ENCODE measurements around the gene OR2B2. TPM values are rescaled to one million over a fixed set of nuclear protein-coding genes. Genes with fewer than 3 reads are reported as not detected.
"Not testable (repeated sequence)": the region's sequence is repeated elsewhere in the genome, so short reads cannot be mapped to it uniquely, and the experiment has no call there.

Gene OR2B2
- not detected for total RNA-seq

DNA sequence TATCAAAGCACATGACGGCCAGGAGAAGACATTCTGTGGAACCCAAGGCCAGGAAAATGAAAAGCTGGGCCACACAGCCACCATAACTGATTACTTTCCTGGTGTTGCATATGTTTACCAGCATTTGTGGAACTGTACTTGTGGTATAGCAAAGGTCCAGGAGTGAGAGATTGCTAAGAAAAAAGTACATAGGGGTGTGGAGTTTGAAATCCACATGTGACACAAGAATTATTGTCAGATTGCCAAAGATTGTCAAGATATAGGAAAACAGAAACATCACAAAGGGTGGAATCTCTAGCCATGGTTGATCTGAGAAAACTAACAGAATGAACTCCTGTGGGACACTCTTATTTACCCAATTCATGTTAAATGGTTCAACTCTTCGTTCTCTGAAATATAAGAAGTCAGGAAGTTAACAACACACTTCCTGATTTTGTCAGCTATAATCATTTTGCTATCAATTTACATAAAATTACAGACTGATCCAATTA, at the start of gene OR2B2:
Gene OR2B2, minus strand, starts transcription at position 441 of the 491 bp plus-strand sequence. Its CDS starts 77 bp downstream, at position 364.
- Mint-ChIP-seq H3K4me3 (no peak within 1 kb of the TSS), H3K27ac (no peak within 1 kb of the TSS), H3K9me3 (no peaks in the 10 kb centered on the region), H3K36me3 (ENCODE audit: low read depth) (no peaks in the 10 kb centered on the region), H3K4me1 (no peaks in the 10 kb centered on the region), H3K27me3 (peaks cover 32% of the 10 kb centered on the region)
- CTCF ChIA-PET, result interaction anchor here (0.7 kb wide), 1 partner anchor 1987 kb away, joined by 3 read pairs; no protein-coding TSS in a partner anchor
- POLR2A ChIA-PET, result interaction anchor here (0.6 kb wide), 1 partner anchor 778 kb away, joined by 3 read pairs; no protein-coding TSS in a partner anchor
- DNase-seq, result no peak

- H3K4me1 Mint-ChIP-seq, result no peaks in the 10 kb centered on the region
- peaks cover 30% of the 10 kb centered on the region for H3K27me3 Mint-ChIP-seq
- H3K36me3 Mint-ChIP-seq (ENCODE audit: low read depth), result no peaks in the 10 kb centered on the region
- no peak for DNase-seq
- ChIA-PET POLR2A (no interaction called here), CTCF (no interaction called here)
- H3K4me3 Mint-ChIP-seq, result no peak overlapping the region
- H3K27ac Mint-ChIP-seq, result no peak overlapping the region
- H3K9me3 Mint-ChIP-seq, result no peaks in the 10 kb centered on the region
Observed at GRCh38 chr6:27957516-27957915, 45.3 kb upstream of the OR2B2 start.

- no peaks in the 10 kb centered on the region for H3K36me3 Mint-ChIP-seq (ENCODE audit: low read depth)
Observed at GRCh38 chr6:27956941-27957340, 44.7 kb upstream of the OR2B2 start, which contains the start of gene OR2B6. TSS of gene OR2B6 (plus strand) at chr6:27957241. CDS start at chr6:27957241, 0 bp downstream.

GRCh38 chr6:27951040-27951439, 38.8 kb upstream of the OR2B2 start:
- no peaks in the 10 kb centered on the region for H3K9me3 Mint-ChIP-seq
- no peaks in the 10 kb centered on the region for H3K36me3 Mint-ChIP-seq (ENCODE audit: low read depth)
- CTCF ChIA-PET, result no interaction called here
- no peak for DNase-seq
- H3K27me3 Mint-ChIP-seq, result peaks cover 30% of the 10 kb centered on the region
- POLR2A ChIA-PET, result no interaction called here
- H3K27ac Mint-ChIP-seq, result no peak overlapping the region
- H3K4me3 Mint-ChIP-seq, result no peak overlapping the region
- H3K4me1 Mint-ChIP-seq, result no peaks in the 10 kb centered on the region

More at GRCh38 chr6:27956941-27957340, 44.7 kb upstream of the OR2B2 start, which contains the start of gene OR2B6:
- Mint-ChIP-seq H3K4me1 (no peaks in the 10 kb centered on the region), H3K4me3 (no peak within 1 kb of the TSS), H3K27me3 (peaks cover 34% of the 10 kb centered on the region), H3K9me3 (no peaks in the 10 kb centered on the region), H3K27ac (no peak within 1 kb of the TSS)
- no peak for DNase-seq
- ChIA-PET CTCF (no interaction called here), POLR2A (no interaction called here)

- ChIA-PET CTCF (no interaction called here), POLR2A (no interaction called here)
- Mint-ChIP-seq H3K9me3 (no peaks in the 10 kb centered on the region), H3K27ac (no peak overlapping the region), H3K36me3 (ENCODE audit: low read depth) (no peaks in the 10 kb centered on the region), H3K27me3 (peaks cover 18% of the 10 kb centered on the region), H3K4me3 (no peak overlapping the region), H3K4me1 (no peaks in the 10 kb centered on the region)
- DNase-seq, result no peak
Observed at GRCh38 chr6:27948237-27948636, 36.0 kb upstream of the OR2B2 start.

- H3K27me3 Mint-ChIP-seq, result peaks cover 14% of the 10 kb centered on the region
Observed at GRCh38 chr6:27943072-27943471, 30.9 kb upstream of the OR2B2 start.

GRCh38 chr6:27940766-27941165, 28.6 kb upstream of the OR2B2 start:
- H3K27ac Mint-ChIP-seq, result no peak overlapping the region

More at GRCh38 chr6:27943072-27943471, 30.9 kb upstream of the OR2B2 start:
- POLR2A ChIA-PET; H3K9me3 Mint-ChIP-seq; H3K27ac Mint-ChIP-seq; H3K36me3 Mint-ChIP-seq (ENCODE audit: low read depth); H3K4me3 Mint-ChIP-seq; DNase-seq; CTCF ChIA-PET; H3K4me1 Mint-ChIP-seq: not testable (repeated sequence)

GRCh38 chr6:27931209-27931608, 19.0 kb upstream of the OR2B2 start:
- DNase-seq, result no peak
- H3K27ac Mint-ChIP-seq, result no peak overlapping the region
- ChIA-PET CTCF (no interaction called here), POLR2A (no interaction called here)
- no peaks in the 10 kb centered on the region for H3K4me1 Mint-ChIP-seq
- H3K27me3 Mint-ChIP-seq, result peaks cover 18% of the 10 kb centered on the region
- H3K9me3 Mint-ChIP-seq, result no peaks in the 10 kb centered on the region
- no peaks in the 10 kb centered on the region for H3K36me3 Mint-ChIP-seq (ENCODE audit: low read depth)
- H3K4me3 Mint-ChIP-seq, result no peak overlapping the region

More at GRCh38 chr6:27940766-27941165, 28.6 kb upstream of the OR2B2 start:
- H3K9me3 Mint-ChIP-seq, result no peaks in the 10 kb centered on the region
- CTCF ChIA-PET, result no interaction called here
- peaks cover 14% of the 10 kb centered on the region for H3K27me3 Mint-ChIP-seq
- POLR2A ChIA-PET, result no interaction called here
- no peak overlapping the region for H3K4me3 Mint-ChIP-seq
- DNase-seq, result no peak
- no peaks in the 10 kb centered on the region for H3K36me3 Mint-ChIP-seq (ENCODE audit: low read depth)
- no peaks in the 10 kb centered on the region for H3K4me1 Mint-ChIP-seq

GRCh38 chr6:27929930-27930329, 17.7 kb upstream of the OR2B2 start:
- CTCF ChIA-PET; POLR2A ChIA-PET; DNase-seq; H3K9me3 Mint-ChIP-seq; H3K27ac Mint-ChIP-seq; H3K36me3 Mint-ChIP-seq (ENCODE audit: low read depth); H3K4me1 Mint-ChIP-seq; H3K4me3 Mint-ChIP-seq: not testable (repeated sequence)
- H3K27me3 Mint-ChIP-seq, result peaks cover 20% of the 10 kb centered on the region

GRCh38 chr6:27928041-27928440, 15.8 kb upstream of the OR2B2 start:
- DNase-seq; POLR2A ChIA-PET; CTCF ChIA-PET; H3K4me1 Mint-ChIP-seq; H3K27ac Mint-ChIP-seq; H3K9me3 Mint-ChIP-seq; H3K36me3 Mint-ChIP-seq (ENCODE audit: low read depth); H3K4me3 Mint-ChIP-seq: not testable (repeated sequence)
- H3K27me3 Mint-ChIP-seq, result peaks cover 23% of the 10 kb centered on the region

DNA sequence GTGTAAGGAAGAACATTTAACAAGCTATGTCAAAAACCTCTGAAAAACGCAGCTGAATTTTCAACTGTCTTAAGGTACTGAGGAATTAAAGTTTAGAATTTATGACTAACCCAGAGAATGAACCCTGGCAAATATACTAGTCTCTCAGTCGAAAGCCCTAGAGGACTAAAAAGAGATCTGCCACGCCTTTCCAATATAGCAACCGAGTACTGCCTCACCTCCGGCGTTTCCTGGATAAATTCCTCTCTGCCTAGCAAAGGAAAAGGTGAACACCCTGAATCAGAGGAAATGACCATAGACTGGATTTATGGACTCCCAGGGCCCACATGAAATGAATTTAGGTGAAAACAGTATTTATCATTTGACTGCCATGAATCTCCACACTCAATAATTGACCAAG, 12.0 kb upstream of the OR2B2 start:
- Mint-ChIP-seq H3K36me3 (ENCODE audit: low read depth) (no peaks in the 10 kb centered on the region), H3K4me3 (no peak overlapping the region), H3K4me1 (no peaks in the 10 kb centered on the region), H3K9me3 (no peaks in the 10 kb centered on the region), H3K27me3 (peaks cover 20% of the 10 kb centered on the region), H3K27ac (no peak overlapping the region)
- CTCF ChIA-PET, result interaction anchor here (0.6 kb wide), 1 partner anchor 933 kb away, joined by 3 read pairs; no protein-coding TSS in a partner anchor
- POLR2A ChIA-PET, result interaction anchor here (1.1 to 1.2 kb wide), 2 partner anchors 31 to 459 kb away, joined by 3 read pairs; a partner anchor contains a TSS
- no peak for DNase-seq

GRCh38 chr6:27922949-27923348, 10.8 kb upstream of the OR2B2 start:
- no peak for DNase-seq
- peaks cover 20% of the 10 kb centered on the region for H3K27me3 Mint-ChIP-seq
- ChIA-PET CTCF (no interaction called here), POLR2A (interaction anchor here (1.2 kb wide), 1 partner anchor 460 kb away, joined by 3 read pairs; no protein-coding TSS in a partner anchor)
- H3K27ac Mint-ChIP-seq, result no peak overlapping the region
- H3K36me3 Mint-ChIP-seq (ENCODE audit: low read depth), result no peaks in the 10 kb centered on the region
- no peaks in the 10 kb centered on the region for H3K9me3 Mint-ChIP-seq
- no peaks in the 10 kb centered on the region for H3K4me1 Mint-ChIP-seq
- no peak overlapping the region for H3K4me3 Mint-ChIP-seq

- Mint-ChIP-seq H3K4me3 (no peak overlapping the region), H3K36me3 (ENCODE audit: low read depth) (no peaks in the 10 kb centered on the region), H3K27ac (no peak overlapping the region), H3K9me3 (no peaks in the 10 kb centered on the region), H3K27me3 (peaks cover 35% of the 10 kb centered on the region), H3K4me1 (peaks cover 7% of the 10 kb centered on the region)
- POLR2A ChIA-PET, result interaction anchor here (0.9 kb wide), 1 partner anchor 15 kb away, joined by 3 read pairs; a partner anchor contains a TSS
- no peak for DNase-seq
- CTCF ChIA-PET, result no interaction called here
Observed at GRCh38 chr6:27908017-27908416, 4.2 kb downstream of the OR2B2 start.

Data from activated CD4-positive, alpha-beta memory T cell treated with anti-CD3 and anti-CD28 coated beads, Interleukin-2, amount 10 ng/mL, durations not matched to agents 7 days and 5 days (primary cell).